ENCODE data around the gene SDHAF2. TPM values are rescaled to one million over a fixed set of nuclear protein-coding genes. Genes with fewer than 3 reads are reported as not detected.

SDHAF2 gene
- total and polyA plus RNA-seq, 2 of the 13 experiments (the other 11 are each of a cell fraction or from before 2014, with no cell fraction given), result 44.2 to 70.4 TPM

DNA sequence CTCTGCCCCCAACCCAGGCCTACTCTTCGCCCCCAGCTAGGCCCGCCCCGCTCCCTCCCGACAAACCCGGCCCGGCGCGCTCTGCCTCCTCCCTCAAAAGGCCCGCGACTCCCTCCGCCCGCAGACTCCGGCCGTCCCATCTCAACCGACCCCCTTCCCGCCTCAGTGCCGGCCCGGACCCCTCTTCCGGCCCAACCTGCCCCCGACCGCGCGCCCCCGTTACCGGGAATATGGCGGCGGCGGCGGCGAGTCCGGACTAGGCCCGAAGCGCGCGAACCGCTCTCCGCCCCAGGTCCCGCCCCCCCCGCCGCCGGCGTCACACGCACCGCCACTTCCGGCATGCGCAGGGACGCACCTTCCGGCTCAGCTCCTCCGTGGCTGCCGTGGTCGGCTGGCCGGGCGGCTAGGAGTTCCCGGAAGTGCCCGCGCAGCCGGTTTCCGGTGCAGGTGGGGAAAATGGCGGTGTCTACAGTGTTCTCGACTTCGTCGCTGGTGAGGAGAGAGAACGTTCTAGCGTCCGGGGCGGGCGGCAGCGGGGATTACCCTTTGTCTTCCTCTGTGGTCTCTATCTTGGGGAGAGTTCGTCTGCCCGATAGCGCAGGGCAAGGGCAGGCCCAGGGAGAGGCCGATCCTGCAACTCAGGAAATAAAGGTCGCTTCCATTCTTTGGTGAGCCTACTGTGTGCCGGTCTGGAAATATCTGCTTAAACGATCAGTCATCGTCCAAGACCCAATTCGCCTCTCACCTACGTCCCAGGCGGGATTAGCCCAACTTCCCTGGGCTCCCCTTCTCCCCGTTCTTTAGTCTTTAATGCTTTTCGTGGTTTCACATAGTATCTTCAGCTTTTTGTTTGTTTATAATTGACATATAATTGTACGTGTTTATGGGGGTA, at the start of gene SDHAF2, which contains the start of gene CPSF7 (continued):
- TF ChIP-seq, protein P1, sequence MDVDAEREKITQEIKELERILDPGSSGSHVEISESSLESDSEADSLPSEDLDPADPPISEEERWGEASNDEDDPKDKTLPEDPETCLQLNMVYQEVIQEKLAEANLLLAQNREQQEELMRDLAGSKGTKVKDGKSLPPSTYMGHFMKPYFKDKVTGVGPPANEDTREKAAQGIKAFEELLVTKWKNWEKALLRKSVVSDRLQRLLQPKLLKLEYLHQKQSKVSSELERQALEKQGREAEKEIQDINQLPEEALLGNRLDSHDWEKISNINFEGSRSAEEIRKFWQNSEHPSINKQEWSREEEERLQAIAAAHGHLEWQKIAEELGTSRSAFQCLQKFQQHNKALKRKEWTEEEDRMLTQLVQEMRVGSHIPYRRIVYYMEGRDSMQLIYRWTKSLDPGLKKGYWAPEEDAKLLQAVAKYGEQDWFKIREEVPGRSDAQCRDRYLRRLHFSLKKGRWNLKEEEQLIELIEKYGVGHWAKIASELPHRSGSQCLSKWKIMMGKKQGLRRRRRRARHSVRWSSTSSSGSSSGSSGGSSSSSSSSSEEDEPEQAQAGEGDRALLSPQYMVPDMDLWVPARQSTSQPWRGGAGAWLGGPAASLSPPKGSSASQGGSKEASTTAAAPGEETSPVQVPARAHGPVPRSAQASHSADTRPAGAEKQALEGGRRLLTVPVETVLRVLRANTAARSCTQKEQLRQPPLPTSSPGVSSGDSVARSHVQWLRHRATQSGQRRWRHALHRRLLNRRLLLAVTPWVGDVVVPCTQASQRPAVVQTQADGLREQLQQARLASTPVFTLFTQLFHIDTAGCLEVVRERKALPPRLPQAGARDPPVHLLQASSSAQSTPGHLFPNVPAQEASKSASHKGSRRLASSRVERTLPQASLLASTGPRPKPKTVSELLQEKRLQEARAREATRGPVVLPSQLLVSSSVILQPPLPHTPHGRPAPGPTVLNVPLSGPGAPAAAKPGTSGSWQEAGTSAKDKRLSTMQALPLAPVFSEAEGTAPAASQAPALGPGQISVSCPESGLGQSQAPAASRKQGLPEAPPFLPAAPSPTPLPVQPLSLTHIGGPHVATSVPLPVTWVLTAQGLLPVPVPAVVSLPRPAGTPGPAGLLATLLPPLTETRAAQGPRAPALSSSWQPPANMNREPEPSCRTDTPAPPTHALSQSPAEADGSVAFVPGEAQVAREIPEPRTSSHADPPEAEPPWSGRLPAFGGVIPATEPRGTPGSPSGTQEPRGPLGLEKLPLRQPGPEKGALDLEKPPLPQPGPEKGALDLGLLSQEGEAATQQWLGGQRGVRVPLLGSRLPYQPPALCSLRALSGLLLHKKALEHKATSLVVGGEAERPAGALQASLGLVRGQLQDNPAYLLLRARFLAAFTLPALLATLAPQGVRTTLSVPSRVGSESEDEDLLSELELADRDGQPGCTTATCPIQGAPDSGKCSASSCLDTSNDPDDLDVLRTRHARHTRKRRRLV (CRISPR knock-in tag; IDR thresholded peaks at IDR 0.05), result 0 out of 2 replicates have a peak, but pooled peaks have one; percentile 46
- no peak for TF ChIP-seq ZNF34 (CRISPR knock-in tag; IDR thresholded peaks at IDR 0.05; ENCODE audit: borderline replicate concordance)
- TF ChIP-seq ZNF10 (CRISPR knock-in tag; IDR thresholded peaks at IDR 0.05; ENCODE audit: borderline replicate concordance, low read depth), result no peak
- TF ChIP-seq, protein P2, sequence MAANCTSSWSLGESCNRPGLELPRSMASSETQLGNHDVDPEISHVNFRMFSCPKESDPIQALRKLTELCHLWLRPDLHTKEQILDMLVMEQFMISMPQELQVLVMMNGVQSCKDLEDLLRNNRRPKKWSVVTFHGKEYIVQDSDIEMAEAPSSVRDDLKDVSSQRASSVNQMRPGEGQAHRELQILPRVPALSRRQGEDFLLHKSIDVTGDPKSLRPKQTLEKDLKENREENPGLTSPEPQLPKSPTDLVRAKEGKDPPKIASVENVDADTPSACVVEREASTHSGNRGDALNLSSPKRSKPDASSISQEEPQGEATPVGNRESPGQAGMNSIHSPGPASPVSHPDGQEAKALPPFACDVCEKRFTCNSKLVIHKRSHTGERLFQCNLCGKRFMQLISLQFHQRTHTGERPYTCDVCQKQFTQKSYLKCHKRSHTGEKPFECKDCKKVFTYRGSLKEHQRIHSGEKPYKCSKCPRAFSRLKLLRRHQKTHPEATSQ (CRISPR knock-in tag; IDR thresholded peaks at IDR 0.05; ENCODE audit: borderline replicate concordance), result 0 out of 2 replicates have a peak, but pooled peaks have one; percentile 54
- TF ChIP-seq ZNF564 (CRISPR knock-in tag; IDR thresholded peaks at IDR 0.05), result peak; percentile 79
- TF ChIP-seq KDM6A (CRISPR knock-in tag; IDR thresholded peaks at IDR 0.05; ENCODE audit: low read depth), result no peak
- TF ChIP-seq SALL2 (CRISPR knock-in tag; IDR thresholded peaks at IDR 0.05), result peak; percentile 66
- TF ChIP-seq SAP130 (CRISPR knock-in tag; IDR thresholded peaks at IDR 0.05; ENCODE audit: low read depth), result peak; percentile 91
- peak; percentile 80; the same call in 1 of the 2 replicates for TF ChIP-seq ZNF446 (CRISPR knock-in tag; IDR thresholded peaks at IDR 0.05)
- TF ChIP-seq ZNF670 (CRISPR knock-in tag; IDR thresholded peaks at IDR 0.05; ENCODE audit: borderline replicate concordance), result peak; percentile 96
- TF ChIP-seq TP53 (CRISPR knock-in tag; conservative IDR thresholded peaks at IDR 0.05), result peak; percentile 90; the same call in 1 of the 2 replicates
- TF ChIP-seq ATRX (CRISPR knock-in tag; IDR thresholded peaks at IDR 0.05; ENCODE audit: borderline replicate concordance), result no peak
- TF ChIP-seq, protein P3, sequence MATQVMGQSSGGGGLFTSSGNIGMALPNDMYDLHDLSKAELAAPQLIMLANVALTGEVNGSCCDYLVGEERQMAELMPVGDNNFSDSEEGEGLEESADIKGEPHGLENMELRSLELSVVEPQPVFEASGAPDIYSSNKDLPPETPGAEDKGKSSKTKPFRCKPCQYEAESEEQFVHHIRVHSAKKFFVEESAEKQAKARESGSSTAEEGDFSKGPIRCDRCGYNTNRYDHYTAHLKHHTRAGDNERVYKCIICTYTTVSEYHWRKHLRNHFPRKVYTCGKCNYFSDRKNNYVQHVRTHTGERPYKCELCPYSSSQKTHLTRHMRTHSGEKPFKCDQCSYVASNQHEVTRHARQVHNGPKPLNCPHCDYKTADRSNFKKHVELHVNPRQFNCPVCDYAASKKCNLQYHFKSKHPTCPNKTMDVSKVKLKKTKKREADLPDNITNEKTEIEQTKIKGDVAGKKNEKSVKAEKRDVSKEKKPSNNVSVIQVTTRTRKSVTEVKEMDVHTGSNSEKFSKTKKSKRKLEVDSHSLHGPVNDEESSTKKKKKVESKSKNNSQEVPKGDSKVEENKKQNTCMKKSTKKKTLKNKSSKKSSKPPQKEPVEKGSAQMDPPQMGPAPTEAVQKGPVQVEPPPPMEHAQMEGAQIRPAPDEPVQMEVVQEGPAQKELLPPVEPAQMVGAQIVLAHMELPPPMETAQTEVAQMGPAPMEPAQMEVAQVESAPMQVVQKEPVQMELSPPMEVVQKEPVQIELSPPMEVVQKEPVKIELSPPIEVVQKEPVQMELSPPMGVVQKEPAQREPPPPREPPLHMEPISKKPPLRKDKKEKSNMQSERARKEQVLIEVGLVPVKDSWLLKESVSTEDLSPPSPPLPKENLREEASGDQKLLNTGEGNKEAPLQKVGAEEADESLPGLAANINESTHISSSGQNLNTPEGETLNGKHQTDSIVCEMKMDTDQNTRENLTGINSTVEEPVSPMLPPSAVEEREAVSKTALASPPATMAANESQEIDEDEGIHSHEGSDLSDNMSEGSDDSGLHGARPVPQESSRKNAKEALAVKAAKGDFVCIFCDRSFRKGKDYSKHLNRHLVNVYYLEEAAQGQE (IDR thresholded peaks at IDR 0.05; ENCODE audit: borderline replicate concordance in 1 of 2, low read depth in 1 of 2, low read length in 2 of 2), result no peak; a peak in 1 of 4 replicates
- TF ChIP-seq PHF8 (CRISPR knock-in tag; IDR thresholded peaks at IDR 0.05), result peak; percentile 94
- TF ChIP-seq, protein P4, sequence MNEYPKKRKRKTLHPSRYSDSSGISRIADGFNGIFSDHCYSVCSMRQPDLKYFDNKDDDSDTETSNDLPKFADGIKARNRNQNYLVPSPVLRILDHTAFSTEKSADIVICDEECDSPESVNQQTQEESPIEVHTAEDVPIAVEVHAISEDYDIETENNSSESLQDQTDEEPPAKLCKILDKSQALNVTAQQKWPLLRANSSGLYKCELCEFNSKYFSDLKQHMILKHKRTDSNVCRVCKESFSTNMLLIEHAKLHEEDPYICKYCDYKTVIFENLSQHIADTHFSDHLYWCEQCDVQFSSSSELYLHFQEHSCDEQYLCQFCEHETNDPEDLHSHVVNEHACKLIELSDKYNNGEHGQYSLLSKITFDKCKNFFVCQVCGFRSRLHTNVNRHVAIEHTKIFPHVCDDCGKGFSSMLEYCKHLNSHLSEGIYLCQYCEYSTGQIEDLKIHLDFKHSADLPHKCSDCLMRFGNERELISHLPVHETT (CRISPR knock-in tag; conservative IDR thresholded peaks at IDR 0.05), result peak; percentile 99
- 0 out of 2 replicates have a peak, but pooled peaks have one; percentile 28 for TF ChIP-seq SP5 (CRISPR knock-in tag; IDR thresholded peaks at IDR 0.05; ENCODE audit: borderline replicate concordance, low read depth)
- no peak for TF ChIP-seq CHD2 (IDR thresholded peaks at IDR 0.05; ENCODE audit: low read depth, low read length)
